CD4-positive, alpha-beta T cell treated with Interleukin-10 for 1 hour (primary cell): ENCODE measurements around the gene CELSR1.

ENCODE experiments used
- DNase-seq: peaks from one replicate; pipeline ENCODE4 v3.0.0-alpha.2; 2020

Gene CELSR1

DNA sequence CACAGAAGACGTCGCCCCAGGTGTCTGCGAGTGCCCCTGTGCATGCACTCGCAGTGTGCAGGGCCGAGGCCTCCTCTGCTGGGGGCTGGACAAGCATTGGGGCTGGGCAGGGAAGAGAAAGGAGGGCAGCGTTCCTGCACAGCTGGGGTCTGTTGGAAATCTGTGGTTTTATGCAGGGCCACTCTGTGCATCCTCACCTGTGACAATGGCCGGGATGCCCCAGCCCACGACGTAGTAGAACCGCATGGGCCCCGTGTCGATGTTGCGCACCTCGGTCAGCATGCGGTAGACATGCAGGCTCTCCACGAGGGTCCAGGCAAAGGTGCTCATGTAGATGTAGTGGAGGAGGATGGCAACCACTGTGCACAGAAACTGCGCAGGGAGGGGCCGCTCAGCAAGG is 164.7 kb downstream of the CELSR1 start:
- DNase-seq = no peak

DNA sequence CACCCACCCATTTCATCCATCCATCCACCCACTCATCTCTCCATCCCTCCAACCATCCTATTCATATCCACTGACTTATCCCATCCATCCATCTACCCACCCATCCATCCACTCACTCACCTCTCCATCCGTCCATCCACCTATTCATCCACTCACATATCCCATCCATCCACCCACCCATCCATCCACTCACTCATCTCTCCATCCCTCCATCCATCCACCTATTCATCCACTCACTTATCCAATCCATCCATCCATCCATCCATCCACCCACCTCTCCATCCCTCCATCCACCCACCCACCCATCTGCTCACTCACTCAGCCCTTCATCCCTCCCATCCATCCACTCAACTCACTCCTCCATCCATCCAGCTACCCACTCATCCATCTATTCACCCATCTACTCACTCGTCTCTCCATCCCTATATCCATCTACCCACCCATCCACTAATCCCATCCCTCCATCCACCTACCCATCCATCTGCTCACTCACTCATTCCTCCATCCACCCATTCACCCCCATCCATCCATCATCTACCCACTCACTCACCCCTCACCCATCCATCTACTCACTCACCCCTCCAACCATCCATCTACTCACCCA is 165.7 kb downstream of the CELSR1 start:
- no peak for DNase-seq

DNA sequence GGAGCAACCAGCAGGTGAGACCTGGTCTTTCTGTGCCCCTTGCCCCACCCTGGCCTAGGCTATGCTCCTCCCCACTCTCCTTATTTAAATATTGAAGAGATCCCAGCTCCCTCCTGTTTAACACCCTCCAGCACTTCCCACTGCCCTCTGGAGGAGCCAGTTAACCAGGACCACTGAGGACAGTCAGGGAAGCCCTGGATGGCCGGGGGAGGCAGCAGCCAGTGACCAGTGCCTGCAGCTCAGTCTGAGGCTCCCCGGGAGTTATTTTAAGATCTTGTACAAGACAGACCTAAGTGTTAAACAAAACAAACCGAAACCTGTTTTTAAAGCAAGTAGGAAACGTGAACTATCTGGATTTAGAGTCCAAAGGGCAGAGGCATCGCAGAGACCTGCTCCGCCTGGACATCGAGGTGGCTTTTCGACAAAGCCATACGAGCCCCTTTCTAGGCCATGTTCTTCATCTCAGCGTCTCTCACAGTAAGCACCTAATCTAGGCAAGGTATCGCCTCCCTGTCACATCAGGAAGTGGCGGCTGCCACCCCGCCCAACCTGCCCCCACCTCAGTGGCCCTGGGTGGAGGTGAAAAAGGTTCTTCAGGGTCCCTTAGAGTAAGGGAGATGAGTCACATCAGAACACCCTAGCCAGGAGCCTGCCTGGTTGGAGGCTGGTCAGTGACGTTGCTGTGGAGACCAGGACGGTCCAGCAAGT is 166.7 kb downstream of the CELSR1 start:
- peak; percentile 69 for DNase-seq

DNA sequence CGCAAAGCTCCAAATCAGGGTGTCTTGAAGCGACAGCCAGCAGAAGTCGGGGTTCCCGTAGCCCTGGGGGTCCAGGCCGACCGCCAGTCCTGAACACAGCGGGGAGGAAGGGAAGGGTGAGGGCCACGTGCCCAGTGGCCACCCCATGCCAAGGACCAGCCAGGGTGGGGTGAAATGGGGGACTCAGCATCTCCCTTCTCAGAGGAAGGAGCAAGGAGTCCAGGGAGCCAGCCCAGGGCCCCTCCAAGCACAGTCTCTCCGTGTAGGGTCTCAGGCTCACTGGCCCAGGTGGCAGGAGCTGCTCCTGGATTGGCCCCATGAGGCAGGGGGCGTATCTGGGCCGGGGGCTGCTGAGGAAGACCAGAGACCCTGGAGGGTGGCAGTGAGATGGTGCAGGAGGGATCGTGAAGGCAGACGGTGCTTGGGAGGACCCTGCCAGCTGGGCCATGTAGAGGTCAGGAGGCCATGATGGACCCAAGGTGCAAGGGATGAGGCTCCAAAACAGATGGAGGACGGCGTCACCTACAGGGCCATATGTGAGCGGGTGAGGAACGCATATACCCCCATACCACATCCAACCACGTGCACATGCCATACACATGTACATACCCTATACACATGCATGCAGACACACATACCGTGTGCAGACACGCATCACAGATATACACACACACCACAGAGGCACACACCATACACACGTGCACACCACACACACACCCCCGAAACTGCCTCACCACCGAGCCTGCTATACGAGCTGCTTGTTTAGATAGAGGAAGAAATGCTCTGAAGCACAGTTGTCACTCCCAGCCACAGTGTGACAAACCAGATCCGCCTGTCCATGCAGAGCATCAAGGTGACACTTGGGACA is 167.5 kb downstream of the CELSR1 start:
- peak; percentile 18 for DNase-seq

DNA sequence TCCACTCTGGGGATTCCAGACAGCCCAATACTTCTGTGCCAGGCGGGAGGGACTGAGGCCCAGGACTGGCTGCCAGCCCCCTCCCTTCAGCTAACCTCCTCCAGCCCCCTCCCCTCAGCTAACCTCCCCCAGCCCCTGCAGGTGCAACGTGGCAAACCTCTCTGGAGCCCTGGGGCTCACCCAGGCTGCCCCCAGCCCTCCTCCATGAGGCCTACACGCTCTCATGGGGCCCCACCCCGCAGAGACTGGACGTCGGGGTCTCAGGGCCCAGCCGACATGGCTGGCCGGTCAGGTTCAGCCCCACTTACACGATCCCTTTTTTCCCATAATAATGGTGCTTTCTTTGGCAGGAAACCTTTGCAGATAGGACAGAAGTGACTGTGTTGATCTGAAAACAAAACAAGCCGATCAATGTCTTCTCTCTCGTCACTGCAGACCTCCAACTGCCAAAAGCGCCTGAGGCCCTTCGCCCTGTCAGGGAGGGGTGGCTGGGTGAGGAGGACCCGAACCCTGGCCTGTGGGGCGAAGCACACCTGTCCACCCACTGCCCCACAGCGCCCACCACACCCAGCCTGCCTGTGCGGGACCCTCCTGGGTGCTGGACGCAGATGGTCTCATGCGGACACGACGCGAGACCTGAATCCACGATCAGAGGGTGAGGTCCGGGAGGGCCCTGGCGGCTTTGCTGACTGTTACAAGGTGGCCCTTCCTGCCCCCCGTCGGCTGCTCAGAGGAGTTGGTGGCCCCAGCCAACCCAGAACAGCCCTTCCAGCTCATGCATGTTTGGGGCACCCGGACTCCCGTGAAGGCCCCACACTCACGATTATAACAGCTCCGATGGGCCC is 168.3 kb downstream of the CELSR1 start:
- no peak for DNase-seq

DNA sequence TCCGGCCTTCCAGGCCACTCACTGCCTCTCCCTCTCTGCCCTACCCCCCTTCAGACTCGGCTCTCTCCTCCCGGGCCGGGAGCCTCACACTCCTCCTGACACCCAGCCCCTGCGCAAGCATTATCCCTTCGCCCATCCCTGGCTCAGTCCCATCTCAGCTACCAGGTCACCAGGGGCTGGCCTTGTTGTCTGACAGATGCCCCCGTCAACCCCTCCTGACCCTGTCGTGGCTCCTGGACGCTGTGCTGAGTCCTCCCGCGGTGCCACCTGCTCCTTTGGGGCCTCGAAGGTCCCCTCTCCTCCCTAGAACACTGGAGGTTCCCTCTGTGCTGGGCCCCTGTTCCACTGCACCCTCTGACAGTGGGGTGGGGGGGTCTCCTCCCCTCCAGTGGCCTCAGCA is 169.0 kb downstream of the CELSR1 start:
- no peak for DNase-seq

DNA sequence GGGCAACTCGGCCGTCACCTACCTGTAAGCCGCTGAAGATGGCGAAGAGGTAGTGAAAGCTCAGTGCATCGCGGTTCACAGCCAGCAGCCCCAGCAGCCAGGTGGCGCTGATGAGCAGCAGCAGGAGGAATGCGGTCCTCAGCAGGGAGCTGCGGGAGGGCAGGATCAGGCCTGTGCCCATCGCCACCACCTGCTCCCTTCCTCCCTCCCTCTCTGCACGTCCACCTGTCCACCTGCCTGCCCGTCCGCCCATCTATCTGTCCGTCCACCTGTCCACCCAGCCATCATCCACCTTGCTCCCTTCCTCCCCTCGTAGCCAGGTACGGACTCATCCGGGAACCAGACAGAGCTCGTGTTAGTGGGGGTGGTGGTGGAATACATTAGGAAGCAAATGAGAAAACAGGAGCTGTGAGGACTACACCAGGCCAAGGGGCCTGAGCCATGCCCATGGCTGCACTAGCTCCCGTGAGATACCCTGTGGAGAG is 169.7 kb downstream of the CELSR1 start:
- peak; percentile 72 for DNase-seq

DNA sequence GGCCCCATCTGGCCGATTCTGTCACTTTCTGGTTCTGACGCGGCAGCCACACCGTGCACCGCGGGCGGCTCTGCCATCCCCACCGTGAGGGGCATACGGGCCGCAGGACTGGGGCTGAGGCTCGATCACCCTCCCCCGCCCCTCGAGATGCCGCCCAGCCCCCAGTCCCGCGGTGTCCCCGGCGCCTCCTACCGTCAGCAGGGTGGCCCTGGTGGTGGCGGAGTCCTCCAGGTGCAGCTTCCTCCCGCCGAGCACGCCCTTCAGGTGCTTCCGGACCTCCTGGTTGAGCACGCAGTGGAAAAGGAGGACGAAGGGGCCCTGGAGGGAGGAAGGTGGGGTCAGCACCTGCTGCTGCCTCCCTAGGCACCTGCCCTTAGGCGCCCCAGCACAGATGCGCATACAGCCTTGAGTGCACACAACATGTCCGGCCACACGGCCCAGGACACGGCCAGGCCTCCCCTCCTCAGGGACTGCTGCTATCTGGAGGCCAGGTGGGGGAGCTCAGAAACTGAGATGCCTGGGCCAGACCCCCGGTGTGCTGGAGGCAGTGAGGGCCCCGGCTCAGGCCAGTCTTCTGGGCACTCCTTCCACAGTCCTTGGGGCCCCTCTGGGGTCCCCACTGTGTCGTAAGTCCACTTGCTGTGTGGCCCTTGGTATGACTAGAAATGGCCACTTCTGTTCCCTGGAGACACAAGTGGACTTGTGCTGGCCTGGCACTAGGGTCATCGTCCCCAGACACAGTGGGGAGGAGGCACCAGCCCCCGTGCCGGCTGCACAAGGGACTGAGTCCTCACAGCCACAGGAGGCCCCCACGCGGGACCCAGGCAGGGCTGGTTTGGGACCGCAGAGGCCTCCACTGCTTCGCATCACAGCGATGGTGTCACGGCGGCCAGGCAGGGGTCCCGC is 170.4 kb downstream of the CELSR1 start:
- DNase-seq = no peak

DNA sequence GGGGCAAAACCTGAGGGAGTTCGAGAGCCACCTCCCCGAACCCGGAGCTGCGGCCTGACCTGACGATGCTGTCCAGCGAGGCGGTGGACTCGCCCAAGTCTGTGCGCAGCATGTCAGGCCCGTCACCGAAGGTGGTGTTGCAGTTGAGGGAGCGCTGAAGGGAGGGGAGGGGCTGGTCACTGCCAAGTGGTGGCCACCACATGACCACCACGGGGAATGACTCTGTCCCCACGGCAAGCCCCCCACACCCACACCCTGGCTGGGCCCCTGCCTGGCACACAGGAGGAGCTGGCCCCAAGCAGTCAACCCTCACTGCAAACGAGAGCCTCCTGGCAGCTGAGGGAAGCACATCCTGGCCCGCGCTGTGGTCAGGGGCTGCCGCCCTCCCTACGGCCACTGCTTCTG is 171.1 kb downstream of the CELSR1 start:
- DNase-seq = no peak

DNA sequence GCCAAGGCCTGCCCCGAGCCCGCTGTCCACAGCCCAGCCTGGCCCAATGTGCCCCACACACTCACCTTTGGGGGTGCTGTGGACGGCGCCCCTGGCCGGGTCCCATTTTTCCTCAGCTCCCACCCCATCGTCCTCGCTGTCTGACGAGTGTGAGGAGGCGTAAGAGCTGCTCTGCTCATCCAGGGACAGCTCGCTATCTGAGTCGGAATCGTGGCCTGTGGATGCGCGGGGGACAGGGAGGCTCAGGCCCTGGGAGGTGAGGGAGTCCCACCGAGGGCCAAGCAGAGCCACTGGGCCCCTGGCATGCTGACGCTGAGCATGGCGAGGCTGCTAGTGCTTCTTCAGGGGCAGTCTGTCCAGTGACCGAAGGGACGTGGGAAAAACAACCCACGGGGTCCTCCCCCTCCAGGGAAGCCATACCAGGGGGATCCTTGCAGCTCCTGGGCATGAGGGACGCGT is 172.2 kb downstream of the CELSR1 start:
- DNase-seq = no peak

DNA sequence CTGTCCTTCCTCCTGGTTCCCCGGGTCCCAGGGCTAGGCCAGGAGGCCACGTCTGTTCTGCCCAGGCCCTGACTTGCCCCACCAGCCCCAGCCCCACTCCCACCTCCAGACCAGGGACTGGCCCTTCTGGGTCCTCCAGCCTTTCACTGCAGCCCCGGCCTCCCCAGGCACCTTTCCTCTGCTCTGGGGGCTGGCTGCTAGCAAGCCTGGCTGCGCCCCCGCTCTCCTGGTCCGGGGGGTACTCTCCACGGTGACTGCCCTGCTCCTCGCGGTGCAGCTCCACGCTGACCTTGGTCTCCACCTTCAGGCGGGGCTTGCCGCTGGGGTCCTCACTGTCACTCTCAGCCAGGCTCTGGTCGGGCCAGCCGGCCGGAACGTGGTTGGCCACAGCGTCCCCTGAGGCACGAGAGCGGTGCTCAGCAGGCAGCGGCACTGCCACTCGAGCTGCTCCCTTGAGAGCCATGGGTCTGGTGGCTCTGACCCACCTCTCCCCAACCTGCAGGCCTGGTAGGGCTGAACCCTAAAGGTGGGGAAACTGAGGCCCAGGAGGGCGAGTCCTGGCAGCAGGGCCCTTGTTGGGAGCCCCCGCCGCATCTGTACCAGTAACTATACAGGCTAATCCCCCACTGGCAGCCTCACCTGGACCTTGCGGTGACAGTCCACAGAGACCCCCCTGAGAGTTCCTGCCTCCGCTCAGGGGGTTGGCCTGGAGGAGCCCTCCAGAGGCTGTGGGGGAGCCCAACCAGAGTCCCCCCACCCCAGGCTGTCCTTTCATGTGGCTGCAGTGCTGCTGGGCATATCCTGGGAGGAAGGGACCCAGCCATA is 172.9 kb downstream of the CELSR1 start:
- DNase-seq = no peak

DNA sequence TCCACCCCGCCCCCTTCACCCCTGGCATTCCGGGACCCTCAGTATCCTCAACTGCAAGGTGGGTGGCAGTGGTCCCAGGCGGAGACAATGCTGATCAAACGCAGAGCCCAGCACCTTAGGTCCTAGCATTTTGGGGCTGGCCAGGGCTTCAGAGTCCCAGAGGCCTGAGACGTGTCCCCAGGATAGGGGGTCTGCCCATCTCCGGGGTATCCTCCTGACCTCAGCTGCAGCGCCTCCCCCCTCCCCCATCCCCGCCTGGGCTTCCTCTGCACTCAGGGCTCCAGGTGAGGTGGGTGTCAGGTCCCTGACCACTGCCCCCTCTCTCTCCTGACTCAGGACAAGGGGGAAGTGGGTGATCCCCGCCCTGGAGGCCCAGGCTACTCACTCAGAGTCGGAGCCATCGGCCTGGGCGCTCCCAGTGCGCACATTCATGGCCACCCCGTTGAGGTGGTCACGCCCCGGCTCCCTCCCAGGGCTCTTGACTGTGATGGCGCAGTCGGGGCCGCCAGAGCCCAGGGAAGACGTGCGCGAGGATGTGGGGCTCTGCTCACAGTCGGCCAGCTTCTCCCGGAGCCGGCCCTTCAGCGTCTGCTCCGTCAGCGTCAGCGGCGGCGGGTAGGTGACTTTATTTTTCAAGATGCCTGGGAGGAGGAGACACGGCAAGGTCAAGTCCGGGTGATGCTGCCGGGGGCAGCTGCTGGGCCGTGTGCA is 173.7 kb downstream of the CELSR1 start:
- DNase-seq = no peak

DNA sequence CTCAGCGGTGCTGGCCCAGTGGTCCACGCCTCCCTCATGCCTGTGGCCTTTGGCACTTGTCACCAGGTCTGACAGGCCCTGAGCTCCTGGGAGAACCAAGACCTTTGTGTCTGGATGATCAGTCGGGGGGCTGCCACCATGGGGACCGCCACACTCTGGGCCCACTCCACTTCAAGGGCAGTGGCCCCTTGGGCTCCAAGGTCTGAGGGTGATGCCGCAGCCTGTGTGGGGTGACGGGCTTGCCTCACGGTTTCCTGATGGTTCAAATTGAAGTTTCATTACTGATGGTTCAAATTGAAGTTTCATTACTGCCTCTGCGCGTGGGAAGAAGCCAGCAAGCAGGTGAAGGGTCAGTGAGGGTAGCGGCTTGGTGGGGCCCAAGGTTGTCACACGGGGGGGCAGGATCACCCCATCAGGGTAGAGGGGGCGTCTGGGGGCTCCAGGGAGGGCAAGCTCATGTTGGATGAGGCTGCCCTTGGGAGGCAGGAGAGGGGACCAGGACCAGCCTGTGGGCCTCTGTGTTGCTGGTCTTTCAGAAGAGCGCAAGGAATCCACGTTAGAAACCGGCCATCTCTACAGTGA is 174.4 kb downstream of the CELSR1 start:
- no peak for DNase-seq

DNA sequence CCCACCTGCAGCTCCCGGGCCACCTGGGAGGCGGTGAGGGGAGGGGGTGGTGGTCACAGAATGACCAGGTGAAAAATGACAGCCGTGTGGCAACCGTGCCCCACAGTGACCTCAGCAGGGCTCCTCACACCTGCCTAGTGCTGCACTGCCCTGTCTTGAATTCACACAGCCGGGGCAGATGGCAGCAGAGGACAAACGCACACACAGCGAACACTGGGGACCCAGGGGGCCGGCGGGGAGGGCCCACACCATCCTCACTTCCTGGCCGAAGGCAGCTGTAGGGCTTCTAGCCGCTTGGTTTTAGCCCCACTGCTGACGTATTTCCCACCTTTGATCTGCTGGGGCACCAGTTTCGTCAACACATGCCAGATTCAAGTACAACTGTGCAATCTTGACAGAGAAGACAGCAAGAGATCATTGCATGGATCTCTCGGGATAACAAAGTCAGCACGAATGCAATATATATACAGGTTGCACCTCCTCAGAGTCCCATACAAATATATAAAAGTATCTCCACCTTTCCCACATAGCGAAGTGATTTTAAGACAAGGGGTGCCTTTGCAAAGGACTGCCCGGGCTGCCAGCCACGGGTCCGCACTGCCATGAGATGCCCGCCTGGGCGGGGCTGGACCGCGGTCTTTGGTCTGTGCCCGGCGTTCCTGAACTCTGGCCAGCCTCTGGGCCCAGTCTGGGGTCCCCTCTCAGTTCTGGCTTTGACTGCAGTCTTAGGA is 175.1 kb downstream of the CELSR1 start:
- no peak for DNase-seq

DNA sequence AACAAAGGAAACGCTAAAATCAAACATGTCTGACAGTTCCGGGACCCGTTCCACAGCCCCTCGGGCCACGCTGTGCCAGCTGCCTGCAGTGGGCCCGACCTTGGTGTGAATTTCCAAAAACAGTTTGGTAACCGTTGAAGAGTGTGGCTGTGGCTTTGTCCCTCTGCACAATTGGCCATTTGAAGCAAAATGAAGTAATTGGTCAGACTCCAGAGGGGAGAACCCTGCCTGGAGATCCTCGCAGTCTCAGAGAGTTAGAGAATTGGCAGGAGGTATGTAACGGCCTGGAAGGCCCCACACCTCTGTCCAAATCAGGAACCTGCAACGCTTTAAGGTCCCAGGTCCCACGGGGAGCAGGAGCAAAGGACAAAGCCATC is 175.6 kb downstream of the CELSR1 start:
- DNase-seq = no peak

DNA sequence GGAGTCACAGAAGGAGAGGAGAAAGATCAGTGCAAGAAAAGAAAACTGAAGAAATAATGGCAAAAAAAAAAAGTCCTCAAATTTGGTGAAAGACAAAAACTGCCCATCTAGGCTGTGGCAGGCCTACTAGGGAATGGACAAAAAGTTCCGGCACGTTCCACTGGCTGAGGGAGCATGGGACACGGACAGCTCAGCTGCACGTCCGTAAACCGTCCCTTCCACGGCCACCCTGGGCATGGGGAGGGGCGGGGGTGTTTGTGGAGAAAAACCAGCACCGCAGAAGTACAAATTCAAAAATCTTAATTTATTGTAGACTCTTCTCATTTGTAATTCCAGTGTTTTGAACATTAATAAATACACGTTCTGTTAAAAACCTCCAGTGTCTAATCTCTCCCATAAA is 176.5 kb downstream of the CELSR1 start:
- DNase-seq = no peak

DNA sequence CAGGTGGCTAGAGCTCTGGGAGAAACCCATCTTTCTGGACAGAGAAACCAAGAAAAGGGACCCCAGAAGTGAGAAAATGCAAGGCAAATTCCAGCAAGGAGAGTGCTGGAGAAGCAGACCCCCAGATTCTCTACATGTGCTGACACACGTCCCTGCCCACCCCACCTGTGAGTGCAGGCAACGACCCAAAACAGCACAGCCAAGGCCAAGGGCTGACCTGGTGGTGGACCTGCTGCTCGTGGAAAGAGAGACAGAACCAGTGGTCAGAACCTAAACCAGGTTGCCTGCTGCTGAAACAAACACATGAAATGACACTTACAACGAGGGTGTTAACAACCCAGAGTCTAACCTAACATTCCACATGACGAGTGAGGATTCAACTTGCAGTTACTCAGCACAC is 177.3 kb downstream of the CELSR1 start:
- DNase-seq = no peak

DNA sequence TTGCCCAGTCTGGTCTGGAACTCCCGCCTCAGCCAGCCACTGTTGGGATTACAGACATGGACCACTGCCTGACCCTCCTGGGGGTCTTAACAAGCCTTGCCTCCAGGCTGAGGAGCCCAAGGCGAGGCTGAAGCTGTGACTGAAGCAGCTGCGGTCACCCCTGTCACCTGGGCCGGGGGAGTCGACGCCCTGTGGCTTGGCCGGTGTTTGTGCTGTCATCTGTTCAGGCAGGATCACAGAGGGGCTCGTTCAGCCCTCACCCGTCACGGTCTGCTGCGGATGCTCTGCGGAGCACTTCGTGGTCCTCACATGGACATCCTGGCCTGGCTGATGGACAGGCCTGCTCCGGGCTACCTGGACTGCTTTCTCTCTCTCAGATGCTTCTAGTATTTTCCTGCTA is 178.1 kb downstream of the CELSR1 start:
- DNase-seq = no peak

DNA sequence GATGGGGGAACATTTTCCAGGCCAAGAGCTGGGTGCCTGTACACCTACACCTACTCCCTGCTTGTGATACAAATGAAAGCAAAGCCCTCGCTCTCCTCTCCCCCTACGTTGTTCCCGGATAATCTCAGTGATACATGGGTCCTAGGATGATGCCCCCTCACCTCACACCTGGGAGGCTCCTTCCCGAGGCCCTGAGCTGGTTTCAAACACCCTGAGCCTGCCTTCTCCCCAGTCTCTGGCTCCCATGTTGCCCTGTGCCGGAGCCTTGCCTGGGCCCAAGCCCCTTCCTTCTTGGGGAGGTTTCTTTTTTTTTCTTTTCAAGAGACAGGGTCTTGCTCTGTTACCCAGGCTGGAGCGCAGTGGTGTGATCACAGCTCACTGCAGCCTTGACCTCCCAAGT is 178.7 kb downstream of the CELSR1 start:
- no peak for DNase-seq
